NCI-H82 treated with DMSO at 0.1 percent for 48 hours (cell line): ENCODE results near the gene LAMA2.

Experiments
- DNase-seq: peaks from one replicate; lab custom pipeline; 2025; ENCODE audit not compliant: unreplicated experiment; lab: John Stamatoyannopoulos, UW

The LAMA2 gene

GRCh38 chr6:129500958-129501739 lies 618.2 kb downstream of the LAMA2 start:
- no peak for DNase-seq

GRCh38 chr6:129501740-129502660 lies 619.1 kb downstream of the LAMA2 start:
- no peak for DNase-seq

- DNase-seq, result no peak
These were observed 621.5 kb downstream of the LAMA2 start for GRCh38 chr6:129504456-129504855.

GRCh38 chr6:129507059-129507807 lies 624.3 kb downstream of the LAMA2 start:
- DNase-seq, result no peak

GRCh38 chr6:129507846-129508245 lies 624.9 kb downstream of the LAMA2 start:
- no peak for DNase-seq

- no peak for DNase-seq
These were observed 625.7 kb downstream of the LAMA2 start for GRCh38 chr6:129508477-129509145.

GRCh38 chr6:129510950-129511349 lies 628.0 kb downstream of the LAMA2 start:
- DNase-seq, result no peak

- DNase-seq, result no peak
These were observed 630.5 kb downstream of the LAMA2 start for GRCh38 chr6:129513471-129513870.

GRCh38 chr6:129515004-129515403 lies 632.1 kb downstream of the LAMA2 start:
- DNase-seq, result no peak

- no peak for DNase-seq
These were observed 633.1 kb downstream of the LAMA2 start for GRCh38 chr6:129516005-129516404.

- DNase-seq, result no peak
These were observed 633.8 kb downstream of the LAMA2 start for GRCh38 chr6:129516787-129517186.

GRCh38 chr6:129517288-129517687 lies 634.4 kb downstream of the LAMA2 start:
- no peak for DNase-seq

- DNase-seq, result no peak
These were observed 636.8 kb downstream of the LAMA2 start for GRCh38 chr6:129519750-129520149.

- DNase-seq, result no peak
These were observed 639.0 kb downstream of the LAMA2 start for GRCh38 chr6:129521946-129522345.

GRCh38 chr6:129523816-129524215 lies 640.9 kb downstream of the LAMA2 start:
- DNase-seq, result no peak

- DNase-seq, result no peak
These were observed 642.1 kb downstream of the LAMA2 start for GRCh38 chr6:129525055-129525454.

- DNase-seq, result no peak
These were observed 652.0 kb downstream of the LAMA2 start for GRCh38 chr6:129534926-129535325.

GRCh38 chr6:129536271-129536670 lies 653.3 kb downstream of the LAMA2 start:
- no peak for DNase-seq

GRCh38 chr6:129539032-129539431 lies 656.1 kb downstream of the LAMA2 start:
- DNase-seq, result no peak

GRCh38 chr6:129542705-129543104 lies 659.8 kb downstream of the LAMA2 start:
- no peak for DNase-seq

- no peak for DNase-seq
These were observed 661.0 kb downstream of the LAMA2 start for GRCh38 chr6:129543981-129544380.
